DND-41 (cell line): ENCODE data around the gene PTPRN2.

Experiments
- ATAC-seq: fragments of 200-7000 bp; cut with Tn5 transposase; 3 replicates; pipeline ENCODE4 v1.9.1; 2021; ENCODE audit warnings: low read depth; ENCODE audit not compliant: insufficient read depth
- DNase-seq: peaks from one replicate; pipeline ENCODE4 v3.0.0-alpha.2; 2020
- H2AFZ ChIP-seq: 2 replicates; pipeline ENCODE4 v1.6.0; 2012; ENCODE audit warnings: low read depth, low read length
- H3K27ac ChIP-seq: 2 replicates; pipeline ENCODE4 v1.5.1; 2012; ENCODE audit warnings: low read length, inconsistent platforms
- H3K27me3 ChIP-seq: fragments of 200-600 bp; sonication (generic); 2 replicates; pipeline ENCODE4 v1.6.0; 2012; ENCODE audit warnings: low read length, mild to moderate bottlenecking, inconsistent platforms; ENCODE audit not compliant: insufficient read depth, poor library complexity
- H3K36me3 ChIP-seq: 2 replicates; pipeline ENCODE4 v1.5.1; 2012; ENCODE audit warnings: low read length, inconsistent platforms; ENCODE audit not compliant: insufficient read depth
- H3K4me1 ChIP-seq: 2 replicates; pipeline ENCODE4 v1.5.1; 2012; ENCODE audit warnings: mild to moderate bottlenecking, low read length; ENCODE audit not compliant: insufficient read depth
- H3K4me2 ChIP-seq: 2 replicates; pipeline ENCODE4 v1.6.0; 2012; ENCODE audit warnings: mild to moderate bottlenecking, moderate library complexity, low read length, inconsistent platforms; ENCODE audit not compliant: insufficient read depth
- H3K4me3 ChIP-seq, 2 experiments: fragments of 200-600 bp in 1 of 2; shearing (Covaris generic) in 1 of 2; 2 replicates each; pipeline ENCODE4 v1.5.1; 2012 to 2016; ENCODE audit warnings: inconsistent platforms in 2 of 2, low read length in 2 of 2, mild to moderate bottlenecking in 2 of 2, low read depth in 1 of 2, moderate library complexity in 1 of 2
- H3K79me2 ChIP-seq: 2 replicates; pipeline ENCODE4 v1.6.0; 2012; ENCODE audit warnings: low read length, inconsistent platforms; ENCODE audit not compliant: insufficient read depth
- H3K9ac ChIP-seq: 2 replicates; pipeline ENCODE4 v1.6.0; 2012; ENCODE audit warnings: low read depth, mild to moderate bottlenecking, inconsistent platforms, low read length, moderate library complexity
- H3K9me3 ChIP-seq: 2 replicates; pipeline ENCODE4 v1.5.1; 2012; ENCODE audit warnings: low read length, moderate library complexity, mild to moderate bottlenecking, inconsistent platforms; ENCODE audit not compliant: insufficient read depth, severe bottlenecking
- H4K20me1 ChIP-seq: 2 replicates; pipeline ENCODE4 v1.6.0; 2012; ENCODE audit warnings: low read length; ENCODE audit not compliant: insufficient read depth
- CTCF ChIP-seq: IDR thresholded peaks from 2 replicates; pipeline ENCODE4 v1.5.1; 2012; ENCODE audit warnings: borderline replicate concordance, low read length, moderate library complexity, mild to moderate bottlenecking; ENCODE audit not compliant: poor library complexity, severe bottlenecking; ENCODE audit errors: extremely low read depth
- EZH2 ChIP-seq: IDR thresholded peaks from 3 replicates; pipeline ENCODE4 v1.6.1; 2012; ENCODE audit warnings: borderline replicate concordance, low read depth, mild to moderate bottlenecking, moderate library complexity, low read length, inconsistent platforms; ENCODE audit not compliant: severe bottlenecking

Gene PTPRN2

GRCh38 chr7:158399762-158400161 lies 187.9 kb downstream of the PTPRN2 start:
- Histone ChIP-seq H3K27me3 (no peaks in the 10 kb centered on the region), H3K4me1 (no peaks in the 10 kb centered on the region), H3K27ac (no peak overlapping the region), H3K9ac (no peak overlapping the region), H2AFZ (no peak overlapping the region), H3K4me2 (no peak overlapping the region), H3K4me3 (no peak overlapping the region), H3K9me3 (peaks cover 5% of the 10 kb centered on the region), H3K79me2 (no peaks in the 10 kb centered on the region), H4K20me1 (no peaks in the 10 kb centered on the region; the same call in 1 of the 2 replicates), H3K36me3 (no peaks in the 10 kb centered on the region)
- no peak for DNase-seq
- no peak for ATAC-seq
- no peak for TF ChIP-seq CTCF
- no peak for TF ChIP-seq EZH2

- no peaks in the 10 kb centered on the region for H3K27me3 ChIP-seq
- DNase-seq (no peak), ATAC-seq (no peak)
- peaks cover 5% of the 10 kb centered on the region for H3K9me3 ChIP-seq
- H3K36me3 ChIP-seq, result no peaks in the 10 kb centered on the region
- H3K4me1 ChIP-seq, result no peaks in the 10 kb centered on the region
- no peak overlapping the region for H3K9ac ChIP-seq
- H4K20me1 ChIP-seq, result no peaks in the 10 kb centered on the region; the same call in 1 of the 2 replicates
- no peak overlapping the region for H3K4me2 ChIP-seq
- H2AFZ ChIP-seq, result no peak overlapping the region
- no peak overlapping the region for H3K27ac ChIP-seq
- no peaks in the 10 kb centered on the region for H3K79me2 ChIP-seq
- no peak overlapping the region for H3K4me3 ChIP-seq
- TF ChIP-seq EZH2, result no peak
- TF ChIP-seq CTCF, result no peak
These were observed 188.9 kb downstream of the PTPRN2 start for GRCh38 chr7:158398750-158399149.

GRCh38 chr7:158397885-158398284 lies 189.7 kb downstream of the PTPRN2 start:
- TF ChIP-seq EZH2, result no peak
- no peak for TF ChIP-seq CTCF
- H3K9me3 ChIP-seq, result peaks cover 5% of the 10 kb centered on the region

More at GRCh38 chr7:158397885-158398284, 189.7 kb downstream of the PTPRN2 start:
- DNase-seq (no peak), ATAC-seq (no peak)
- Histone ChIP-seq H3K27me3 (no peaks in the 10 kb centered on the region), H3K36me3 (no peaks in the 10 kb centered on the region), H3K79me2 (no peaks in the 10 kb centered on the region), H4K20me1 (no peaks in the 10 kb centered on the region; the same call in 1 of the 2 replicates), H3K4me2 (no peak overlapping the region), H3K4me3 (no peak overlapping the region), H3K27ac (no peak overlapping the region), H3K4me1 (no peaks in the 10 kb centered on the region), H3K9ac (no peak overlapping the region), H2AFZ (no peak overlapping the region)
